A673 (cell line): ENCODE measurements around the gene RIC1. TPM values are rescaled to one million over a fixed set of nuclear protein-coding genes. Genes with fewer than 3 reads are reported as not detected.

ENCODE experiments used
- Bru-seq: library from RNA; stranded (reverse); fragments of 400-500 nt; gene quantifications from one replicate; lab custom pipeline; 2021; lab: Mats Ljungman, UMichigan
- BruChase-seq, 2 experiments: library from RNA; stranded (reverse); fragments of 400-500 nt; gene quantifications; one replicate each; lab custom pipeline; 2021; lab: Mats Ljungman, UMichigan
- BruUV-seq: library from RNA; stranded (reverse); fragments of 400-500 nt; replicated peaks from 2 replicates; lab custom pipeline; 2021; lab: Mats Ljungman, UMichigan
- CTCF ChIA-PET: fragments of 300-600 bp; sonication (Branson Sonifier 250); formaldehyde crosslinking; loops from one replicate; lab custom pipeline; 2022; ENCODE audit warnings: antibody characterized with exemption; lab: Charles Lee
- POLR2A ChIA-PET: fragments of 300-600 bp; sonication (Branson Sonifier 250); formaldehyde crosslinking; loops from one replicate; lab custom pipeline; 2022; ENCODE audit warnings: antibody characterized with exemption; ENCODE audit not compliant: low non-redundant PET; lab: Charles Lee
- DNase-seq: peaks from one replicate; pipeline ENCODE4 v3.0.0-alpha.2; 2015; ENCODE audit warnings: low spot score
- H3K27ac ChIP-seq: fragments of 200-600 bp; sonication (generic); 2 replicates; pipeline ENCODE4 v1.5.1; 2016; ENCODE audit warnings: mixed run types, low read depth, mild to moderate bottlenecking, mixed read lengths, antibody characterized with exemption, low read length; ENCODE audit not compliant: poor library complexity, severe bottlenecking
- H3K27me3 ChIP-seq: fragments of 200-600 bp; sonication (generic); replicated peaks from 2 replicates; pipeline ENCODE4 v1.6.1; 2017; ENCODE audit warnings: mixed run types, low read depth, mild to moderate bottlenecking, mixed read lengths, antibody characterized with exemption, low read length; ENCODE audit not compliant: insufficient read depth, poor library complexity
- H3K36me3 ChIP-seq: fragments of 200-600 bp; sonication (generic); 2 replicates; pipeline ENCODE4 v1.6.1; 2016; ENCODE audit warnings: mixed run types, mild to moderate bottlenecking, mixed read lengths, antibody characterized with exemption, low read length; ENCODE audit not compliant: insufficient read depth, poor library complexity, severe bottlenecking
- H3K4me1 ChIP-seq: fragments of 200-600 bp; sonication (generic); 2 replicates; pipeline ENCODE4 v1.6.1; 2017; ENCODE audit warnings: mixed run types, mild to moderate bottlenecking, mixed read lengths, antibody characterized with exemption, low read length; ENCODE audit not compliant: insufficient read depth, poor library complexity, severe bottlenecking
- H3K4me3 ChIP-seq: fragments of 200-600 bp; sonication (generic); 2 replicates; pipeline ENCODE4 v1.5.1; 2016; ENCODE audit warnings: low read depth, mixed run types, mild to moderate bottlenecking, mixed read lengths, low read length; ENCODE audit not compliant: poor library complexity, severe bottlenecking
- H3K9me3 ChIP-seq: fragments of 200-600 bp; sonication (generic); 2 replicates; pipeline ENCODE4 v1.6.1; 2016; ENCODE audit warnings: mixed run types, low read depth, mild to moderate bottlenecking, mixed read lengths, antibody characterized with exemption, low read length; ENCODE audit not compliant: poor library complexity, severe bottlenecking
- EZH2 ChIP-seq: fragments of 200-600 bp; sonication (generic); IDR thresholded peaks from 2 replicates; pipeline ENCODE4 v1.6.1; 2017; ENCODE audit warnings: borderline replicate concordance, low read depth, mild to moderate bottlenecking, mixed read lengths, antibody characterized with exemption, low read length; ENCODE audit not compliant: poor library complexity, severe bottlenecking
- intact Hi-C: fragments of 100-400 bp; cut with micrococcal nuclease; formaldehyde crosslinking; loops from one replicate; pipeline ENCODE4 v1.10.0; 2022; ENCODE audit not compliant: unreplicated experiment
- long read RNA-seq: library from polyadenylated mRNA; stranded (forward); transcript quantifications from one replicate; pipeline ENCODE4 v2.0.0, GENCODE V29; 2022
- total RNA-seq: library from RNA; stranded (reverse); gene quantifications from 2 replicates; pipeline ENCODE4 v1.2.3, GENCODE V29; 2021
- TF ChIP-seq, protein P1 (sequence below): fragments of 300-800, 200-600 bp; sonication (generic); conservative IDR thresholded peaks from 2 replicates; pipeline ENCODE4 v1.5.1; 2017; ENCODE audit warnings: low read depth, mild to moderate bottlenecking, antibody characterized with exemption, low read length, moderate library complexity, mixed read lengths

RIC1 gene, protein sequence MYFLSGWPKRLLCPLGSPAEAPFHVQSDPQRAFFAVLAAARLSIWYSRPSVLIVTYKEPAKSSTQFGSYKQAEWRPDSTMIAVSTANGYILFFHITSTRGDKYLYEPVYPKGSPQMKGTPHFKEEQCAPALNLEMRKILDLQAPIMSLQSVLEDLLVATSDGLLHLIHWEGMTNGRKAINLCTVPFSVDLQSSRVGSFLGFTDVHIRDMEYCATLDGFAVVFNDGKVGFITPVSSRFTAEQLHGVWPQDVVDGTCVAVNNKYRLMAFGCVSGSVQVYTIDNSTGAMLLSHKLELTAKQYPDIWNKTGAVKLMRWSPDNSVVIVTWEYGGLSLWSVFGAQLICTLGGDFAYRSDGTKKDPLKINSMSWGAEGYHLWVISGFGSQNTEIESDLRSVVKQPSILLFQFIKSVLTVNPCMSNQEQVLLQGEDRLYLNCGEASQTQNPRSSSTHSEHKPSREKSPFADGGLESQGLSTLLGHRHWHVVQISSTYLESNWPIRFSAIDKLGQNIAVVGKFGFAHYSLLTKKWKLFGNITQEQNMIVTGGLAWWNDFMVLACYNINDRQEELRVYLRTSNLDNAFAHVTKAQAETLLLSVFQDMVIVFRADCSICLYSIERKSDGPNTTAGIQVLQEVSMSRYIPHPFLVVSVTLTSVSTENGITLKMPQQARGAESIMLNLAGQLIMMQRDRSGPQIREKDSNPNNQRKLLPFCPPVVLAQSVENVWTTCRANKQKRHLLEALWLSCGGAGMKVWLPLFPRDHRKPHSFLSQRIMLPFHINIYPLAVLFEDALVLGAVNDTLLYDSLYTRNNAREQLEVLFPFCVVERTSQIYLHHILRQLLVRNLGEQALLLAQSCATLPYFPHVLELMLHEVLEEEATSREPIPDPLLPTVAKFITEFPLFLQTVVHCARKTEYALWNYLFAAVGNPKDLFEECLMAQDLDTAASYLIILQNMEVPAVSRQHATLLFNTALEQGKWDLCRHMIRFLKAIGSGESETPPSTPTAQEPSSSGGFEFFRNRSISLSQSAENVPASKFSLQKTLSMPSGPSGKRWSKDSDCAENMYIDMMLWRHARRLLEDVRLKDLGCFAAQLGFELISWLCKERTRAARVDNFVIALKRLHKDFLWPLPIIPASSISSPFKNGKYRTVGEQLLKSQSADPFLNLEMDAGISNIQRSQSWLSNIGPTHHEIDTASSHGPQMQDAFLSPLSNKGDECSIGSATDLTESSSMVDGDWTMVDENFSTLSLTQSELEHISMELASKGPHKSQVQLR (N-terminal part only)
- total RNA-seq (23.3 and 24.7 TPM in 2 replicates), Bru-seq, nascent RNA (percentile 89 among the genes with signal in this experiment), BruChase-seq, experiment 1, labeled RNA remaining after a 2-hour chase (percentile 83 among the genes with signal in this experiment), BruChase-seq, experiment 2, labeled RNA remaining after a 6-hour chase (percentile 66 among the genes with signal in this experiment)
- long read RNA-seq, full-length matches to known transcripts = 5 of 24 reads
- long read RNA-seq, partial matches to known transcripts = 8 of 24 reads
- long read RNA-seq, other reads (novel, unspliced or antisense) = 11 of 24 reads

DNA sequence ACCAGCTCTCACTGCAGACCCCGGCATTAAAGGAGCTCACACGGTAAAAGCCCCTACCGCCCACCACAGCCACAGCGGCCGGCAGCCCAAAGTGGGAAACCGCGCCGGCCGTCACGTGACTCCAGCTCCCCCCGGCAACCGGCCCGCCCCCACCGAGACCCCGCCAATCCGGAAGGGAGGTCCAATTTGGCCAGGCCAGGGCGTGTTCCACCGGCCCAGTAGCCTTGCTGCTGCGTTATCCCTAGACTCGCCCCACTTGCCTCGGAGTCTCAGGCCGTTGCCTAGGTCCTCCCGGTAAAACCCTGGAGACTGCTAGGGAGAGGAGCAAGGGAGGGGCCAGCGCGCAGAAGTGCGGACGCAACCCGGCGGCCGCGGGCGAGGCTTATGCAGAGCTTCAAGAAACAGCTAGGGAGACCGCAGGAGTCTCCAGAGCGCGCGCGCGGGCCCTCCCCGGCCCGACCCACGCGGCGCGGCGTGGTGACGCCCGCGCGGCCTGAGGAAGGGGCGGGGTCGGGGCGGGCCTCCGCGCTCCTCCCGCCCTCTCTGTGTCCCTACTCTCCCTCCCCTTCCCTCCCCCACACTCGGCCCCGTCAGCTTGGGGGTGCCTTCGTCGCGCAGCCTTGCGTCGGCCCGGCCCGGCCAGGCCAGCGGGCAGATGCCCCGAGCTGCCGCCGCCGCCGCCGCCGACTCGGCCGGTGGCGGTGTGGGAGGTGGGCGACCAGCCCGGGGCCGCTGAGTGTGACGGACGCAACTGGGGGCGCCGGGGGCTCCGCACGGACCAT lies at the start of gene RIC1:
TSS of gene RIC1 (plus strand) at position 578 of the 782 bp plus-strand sequence. CDS start at position 781, 203 bp downstream.
- CTCF ChIA-PET = interaction anchor here (1.0 kb wide), 1 partner anchor 28 kb away, joined by 3 read pairs; no protein-coding TSS in a partner anchor
- peak within 1 kb of the TSS; percentile 94 for H3K27ac ChIP-seq
- intact Hi-C loops = loop anchor here (5.0 kb wide), 2 partner anchors 204 to 379 kb away; partner anchors contain the start of gene ERMP1

GRCh38 chr9:5579881-5580280 lies 49.0 kb upstream of the RIC1 start:
- Histone ChIP-seq H3K27ac (no peak overlapping the region), H3K9me3 (no peaks in the 10 kb centered on the region), H3K36me3 (no peaks in the 10 kb centered on the region), H3K27me3 (no peaks in the 10 kb centered on the region), H3K4me3 (no peak overlapping the region), H3K4me1 (no peaks in the 10 kb centered on the region)
- TF ChIP-seq EZH2 = no peak
- TF ChIP-seq, protein P1, sequence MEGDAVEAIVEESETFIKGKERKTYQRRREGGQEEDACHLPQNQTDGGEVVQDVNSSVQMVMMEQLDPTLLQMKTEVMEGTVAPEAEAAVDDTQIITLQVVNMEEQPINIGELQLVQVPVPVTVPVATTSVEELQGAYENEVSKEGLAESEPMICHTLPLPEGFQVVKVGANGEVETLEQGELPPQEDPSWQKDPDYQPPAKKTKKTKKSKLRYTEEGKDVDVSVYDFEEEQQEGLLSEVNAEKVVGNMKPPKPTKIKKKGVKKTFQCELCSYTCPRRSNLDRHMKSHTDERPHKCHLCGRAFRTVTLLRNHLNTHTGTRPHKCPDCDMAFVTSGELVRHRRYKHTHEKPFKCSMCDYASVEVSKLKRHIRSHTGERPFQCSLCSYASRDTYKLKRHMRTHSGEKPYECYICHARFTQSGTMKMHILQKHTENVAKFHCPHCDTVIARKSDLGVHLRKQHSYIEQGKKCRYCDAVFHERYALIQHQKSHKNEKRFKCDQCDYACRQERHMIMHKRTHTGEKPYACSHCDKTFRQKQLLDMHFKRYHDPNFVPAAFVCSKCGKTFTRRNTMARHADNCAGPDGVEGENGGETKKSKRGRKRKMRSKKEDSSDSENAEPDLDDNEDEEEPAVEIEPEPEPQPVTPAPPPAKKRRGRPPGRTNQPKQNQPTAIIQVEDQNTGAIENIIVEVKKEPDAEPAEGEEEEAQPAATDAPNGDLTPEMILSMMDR = no peak
- intact Hi-C loops = loop anchor here (10.0 kb wide), 1 partner anchor 265 kb away; no protein-coding TSS in a partner anchor
- BruUV-seq = no TSS peak
- DNase-seq = no peak
- CTCF ChIA-PET = no interaction called here
- POLR2A ChIA-PET = no interaction called here

More for the DNA sequence above, at the start of gene RIC1:
- peak within 1 kb of the TSS; percentile 98 for H3K4me3 ChIP-seq
- no peaks in the 10 kb centered on the region for H3K9me3 ChIP-seq
- BruUV-seq = no TSS peak
- no peak for TF ChIP-seq EZH2
- TF ChIP-seq, protein P1 = no peak
- H3K4me1 ChIP-seq = peaks cover 28% of the 10 kb centered on the region
- POLR2A ChIA-PET = interaction anchor here (0.6 kb wide), 1 partner anchor 844 kb away, joined by 5 read pairs; no protein-coding TSS in a partner anchor
- no peaks in the 10 kb centered on the region for H3K36me3 ChIP-seq
- H3K27me3 ChIP-seq = no peaks in the 10 kb centered on the region
- DNase-seq = peak; percentile 96
